ENCODE results near the gene FBXO17. TPM values are rescaled to one million over a fixed set of nuclear protein-coding genes. Genes with fewer than 3 reads are reported as not detected.
A peak's percentile ranks its signal among the peaks of the same experiment; 100 is the strongest.
"Not testable (repeated sequence)": the region's sequence is repeated elsewhere in the genome, so short reads cannot be mapped to it uniquely, and the experiment has no call there.

The FBXO17 gene
- total RNA-seq, 2 experiments from 2014 or later: 0.35 TPM; not detected in 1

DNA sequence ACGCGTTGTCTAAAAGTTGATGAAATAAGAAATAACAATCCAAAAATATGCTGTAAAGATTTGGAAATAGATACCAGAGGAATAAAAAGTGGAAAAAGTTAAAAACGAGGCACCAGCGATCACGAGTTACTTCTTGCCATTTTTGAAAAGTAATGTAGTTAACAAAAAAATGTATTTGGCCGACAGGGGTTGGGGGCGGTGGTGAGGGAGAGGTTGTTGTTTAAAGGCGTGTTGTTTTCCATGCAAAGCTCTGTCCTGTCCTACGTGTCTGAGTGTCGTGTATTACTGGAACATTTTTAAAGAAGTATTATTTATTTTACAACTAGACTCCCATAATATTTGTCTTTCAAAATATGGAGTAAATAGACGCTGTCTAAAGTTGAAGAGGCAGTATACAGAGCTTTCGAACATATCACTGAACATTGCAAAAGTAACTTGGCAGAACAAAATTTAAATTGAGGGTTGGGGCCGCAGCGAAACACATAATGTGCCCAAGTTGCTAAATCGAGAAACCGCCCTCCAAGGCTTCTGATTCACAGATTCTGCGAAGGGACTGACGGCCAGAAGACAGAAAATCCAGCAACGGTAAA is 823 bp downstream of the FBXO17 start:
- ChIA-PET POLR2A (no interaction called here), CTCF (interaction anchor here (0.6 kb wide), 1 partner anchor 568 kb away, joined by 4 read pairs; no protein-coding TSS in a partner anchor)
- H3K36me3 Mint-ChIP-seq (ENCODE audit: low read depth): no peaks in the 10 kb centered on the region
- peaks cover 3% of the 10 kb centered on the region for H3K9me3 Mint-ChIP-seq
- H3K4me1 Mint-ChIP-seq: peaks cover 23% of the 10 kb centered on the region
- no peak overlapping the region for H3K4me3 Mint-ChIP-seq
- H3K27ac Mint-ChIP-seq: no peak overlapping the region
- DNase-seq: no peak
- peaks cover 23% of the 10 kb centered on the region for H3K27me3 Mint-ChIP-seq

DNA sequence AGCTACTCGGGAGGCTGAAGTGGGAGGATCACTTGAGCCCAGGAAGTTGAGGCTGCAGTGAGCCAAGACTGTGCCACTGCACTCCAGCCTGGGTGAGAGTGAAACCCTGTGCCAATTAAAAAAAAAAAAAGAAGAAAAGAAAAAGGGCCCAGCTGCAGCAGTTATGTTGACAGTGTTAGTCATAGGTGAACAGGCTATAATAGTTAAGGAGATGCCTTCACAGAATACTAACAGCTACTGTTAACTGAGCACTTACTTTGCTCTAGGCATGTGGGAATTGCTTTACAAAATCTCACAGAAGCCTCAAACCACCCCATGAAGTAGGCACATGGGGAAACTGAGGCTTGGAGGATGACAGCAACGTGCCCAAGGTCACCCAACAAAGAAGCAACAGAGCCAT is 3.9 kb downstream of the FBXO17 start:
- ChIA-PET POLR2A (no interaction called here), CTCF (interaction anchor here (0.6 to 1.3 kb wide), 2 partner anchors 18 to 103 kb away, joined by 3 read pairs; no protein-coding TSS in a partner anchor)
- no peak for DNase-seq
- peaks cover 12% of the 10 kb centered on the region for H3K4me1 Mint-ChIP-seq
- H3K4me3 Mint-ChIP-seq: no peak overlapping the region
- H3K9me3 Mint-ChIP-seq: no peaks in the 10 kb centered on the region
- H3K27me3 Mint-ChIP-seq: peaks cover 23% of the 10 kb centered on the region
- H3K27ac Mint-ChIP-seq: no peak overlapping the region
- H3K36me3 Mint-ChIP-seq (ENCODE audit: low read depth): no peaks in the 10 kb centered on the region

DNA sequence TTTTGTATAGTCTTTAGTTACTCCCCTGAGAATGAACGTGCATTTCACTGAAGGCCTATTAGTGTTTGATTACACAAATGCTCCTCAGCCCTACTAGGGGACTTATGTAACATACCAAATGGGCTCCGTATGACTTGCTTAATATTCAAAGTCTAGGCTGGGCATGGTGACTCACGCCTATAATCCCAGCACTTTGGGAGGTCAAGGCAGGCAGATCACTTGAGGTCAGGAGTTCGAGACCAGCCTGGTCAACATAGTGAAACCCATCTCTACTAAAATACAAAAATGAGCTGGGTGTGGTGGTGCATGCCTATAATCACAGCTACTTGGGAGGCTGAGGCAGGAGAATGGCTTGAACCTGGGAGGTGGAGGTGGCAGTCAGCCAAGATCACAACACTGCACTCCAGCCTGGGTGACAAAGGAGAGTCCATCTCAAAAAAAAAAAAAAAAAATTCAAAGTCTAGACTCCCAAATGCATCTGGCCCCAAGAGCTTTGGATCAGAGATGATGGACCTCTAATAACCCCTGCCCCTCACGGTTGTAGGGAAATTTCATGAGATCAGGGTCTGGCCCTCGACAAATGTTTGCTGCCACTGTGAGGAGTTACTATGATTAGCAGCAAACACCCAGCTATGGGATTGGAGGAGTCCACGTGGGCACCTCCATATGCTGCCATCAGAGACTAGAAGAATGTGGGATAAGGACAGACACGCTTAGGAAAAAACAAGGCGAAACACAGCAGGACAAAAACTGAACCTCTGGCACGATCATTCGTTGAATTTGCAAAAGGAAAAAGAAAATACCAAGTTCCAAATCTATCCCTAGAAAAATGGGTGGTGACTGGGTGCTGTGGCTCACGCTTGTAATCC is 4.6 kb downstream of the FBXO17 start:
- POLR2A ChIA-PET: no interaction called here
- H3K27ac Mint-ChIP-seq: no peak overlapping the region
- DNase-seq: no peak
- H3K36me3 Mint-ChIP-seq (ENCODE audit: low read depth): no peaks in the 10 kb centered on the region
- H3K27me3 Mint-ChIP-seq: peaks cover 17% of the 10 kb centered on the region
- no peak overlapping the region for H3K4me3 Mint-ChIP-seq
- CTCF ChIA-PET: interaction anchor here (0.6 to 1.3 kb wide), 4 partner anchors 9 to 103 kb away, joined by 3 to 4 read pairs (median 3); no protein-coding TSS in a partner anchor
- peaks cover 4% of the 10 kb centered on the region for H3K4me1 Mint-ChIP-seq
- H3K9me3 Mint-ChIP-seq: no peaks in the 10 kb centered on the region

DNA sequence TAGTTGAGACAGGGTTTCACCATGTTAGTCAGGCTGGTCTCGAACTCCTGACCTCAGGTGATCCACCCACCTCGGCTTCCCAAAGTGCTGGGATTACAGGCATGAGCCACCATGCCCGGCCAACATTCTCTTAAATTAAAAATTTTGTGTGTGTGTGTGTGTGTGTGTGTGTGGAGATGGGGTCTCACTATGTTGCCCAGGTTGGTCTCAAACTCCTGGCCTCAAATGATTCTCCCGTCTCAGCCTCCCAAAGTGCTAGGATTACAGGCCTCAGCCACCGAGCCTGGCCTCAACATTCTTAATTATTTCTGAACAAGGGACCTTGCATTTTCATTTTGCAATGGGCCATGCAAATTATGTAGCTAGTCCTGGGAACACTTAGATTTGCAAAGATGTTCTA is 9.4 kb downstream of the FBXO17 start:
- DNase-seq; H3K4me3 Mint-ChIP-seq; H3K27ac Mint-ChIP-seq; H3K4me1 Mint-ChIP-seq; H3K9me3 Mint-ChIP-seq; POLR2A ChIA-PET; CTCF ChIA-PET; H3K36me3 Mint-ChIP-seq (ENCODE audit: low read depth): not testable (repeated sequence)
- peaks cover 17% of the 10 kb centered on the region for H3K27me3 Mint-ChIP-seq

DNA sequence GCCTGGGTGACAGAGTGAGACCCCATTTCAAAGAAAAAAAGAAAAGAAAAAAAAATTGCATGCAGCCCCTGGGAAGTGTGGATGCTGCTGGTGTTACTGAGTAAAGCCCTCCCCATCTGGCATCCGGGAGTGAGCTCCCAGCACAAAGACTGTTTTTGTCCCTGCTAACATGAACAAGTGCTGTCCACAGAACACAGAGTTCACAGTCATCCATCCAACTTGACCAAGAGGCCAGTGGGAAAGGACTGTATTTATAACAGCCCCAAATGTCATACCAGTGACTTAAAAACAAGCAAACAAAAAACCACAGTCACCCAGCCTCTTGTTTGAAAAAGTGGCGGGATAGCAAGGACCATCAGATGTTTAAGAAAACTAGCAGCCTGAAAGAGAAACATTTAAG is 10.8 kb downstream of the FBXO17 start:
- Mint-ChIP-seq H3K9me3 (no peaks in the 10 kb centered on the region), H3K36me3 (ENCODE audit: low read depth) (no peaks in the 10 kb centered on the region), H3K27ac (no peak overlapping the region), H3K4me1 (peaks cover 4% of the 10 kb centered on the region), H3K27me3 (peaks cover 15% of the 10 kb centered on the region), H3K4me3 (no peak overlapping the region)
- no peak for DNase-seq
- POLR2A ChIA-PET: no interaction called here
- CTCF ChIA-PET: no interaction called here

DNA sequence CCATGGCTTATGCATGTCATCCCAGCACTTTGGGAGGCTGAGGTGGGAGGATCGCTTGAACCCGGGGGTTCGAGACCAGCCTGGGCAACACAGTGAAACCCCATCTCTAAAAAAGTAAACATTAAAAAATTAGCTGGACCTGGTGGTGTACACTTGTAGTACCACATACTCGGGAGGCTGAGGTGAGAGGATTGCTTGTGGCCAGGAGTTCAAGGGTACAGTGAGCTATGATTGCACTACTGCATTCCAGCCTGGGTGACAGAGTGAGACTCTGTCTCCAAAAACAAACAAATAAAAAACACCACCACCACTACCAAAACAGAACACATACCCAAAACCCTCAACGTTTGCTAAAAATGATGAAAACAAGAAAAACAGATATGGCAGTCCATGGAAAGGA is 15.9 kb downstream of the FBXO17 start:
- no peak overlapping the region for H3K27ac Mint-ChIP-seq

DNA sequence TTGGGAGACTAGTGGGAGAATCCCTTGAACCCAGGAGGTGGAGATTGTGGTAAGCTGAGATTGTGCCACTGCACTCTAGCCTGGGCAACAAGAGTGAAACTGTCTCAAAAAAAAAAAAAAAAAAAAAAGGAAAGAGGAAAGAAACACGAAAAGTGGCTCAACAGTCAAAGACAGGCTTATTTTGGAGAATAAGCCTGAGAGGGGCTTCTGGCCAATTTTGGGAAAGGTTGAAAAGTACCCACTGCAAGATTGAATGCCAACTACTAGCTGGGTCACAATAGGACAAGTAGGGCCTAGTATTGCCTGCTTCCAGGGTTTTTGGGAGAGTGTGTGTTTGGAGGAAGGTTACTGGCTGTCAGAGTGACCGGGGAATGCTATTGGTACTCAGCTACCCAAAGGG is 17.2 kb downstream of the FBXO17 start:
- CTCF ChIA-PET: no interaction called here
- POLR2A ChIA-PET: no interaction called here
- Mint-ChIP-seq H3K4me1 (peaks cover 4% of the 10 kb centered on the region), H3K9me3 (no peaks in the 10 kb centered on the region), H3K4me3 (no peak overlapping the region), H3K27me3 (peaks cover 12% of the 10 kb centered on the region), H3K36me3 (ENCODE audit: low read depth) (no peaks in the 10 kb centered on the region), H3K27ac (no peak overlapping the region)
- no peak for DNase-seq

More for the DNA sequence above, 15.9 kb downstream of the FBXO17 start:
- no peak for DNase-seq
- Mint-ChIP-seq H3K36me3 (ENCODE audit: low read depth) (no peaks in the 10 kb centered on the region), H3K9me3 (no peaks in the 10 kb centered on the region), H3K4me3 (no peak overlapping the region), H3K4me1 (peaks cover 4% of the 10 kb centered on the region), H3K27me3 (peaks cover 10% of the 10 kb centered on the region)
- CTCF ChIA-PET: interaction anchor here (0.6 to 1.1 kb wide), 6 partner anchors 9 to 527 kb away, joined by 3 read pairs; partner anchors contain the start of genes MRPS12 and SARS2
- POLR2A ChIA-PET: interaction anchor here (0.6 kb wide), 1 partner anchor 10 kb away, joined by 4 read pairs; no protein-coding TSS in a partner anchor

DNA sequence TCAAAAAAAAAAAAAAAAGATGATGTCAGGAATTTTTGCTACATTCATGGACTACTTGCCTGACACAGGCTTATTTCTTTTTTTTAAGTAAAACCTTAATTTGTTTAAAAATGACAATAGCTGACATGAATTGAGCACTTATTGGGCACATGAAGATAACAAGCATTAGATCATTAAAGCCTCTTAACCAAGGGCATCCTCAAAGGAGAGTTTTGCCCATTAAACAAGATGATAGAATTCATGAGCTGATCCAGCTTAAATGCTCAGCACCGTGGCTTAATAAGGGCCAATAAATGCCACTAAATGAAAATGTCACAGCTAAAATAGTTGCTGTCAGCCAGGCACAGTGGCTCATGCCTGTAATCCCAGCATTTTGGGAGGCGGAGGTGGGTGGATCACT is 19.3 kb downstream of the FBXO17 start:
- DNase-seq: no peak
- Mint-ChIP-seq H3K4me1 (peaks cover 5% of the 10 kb centered on the region), H3K9me3 (no peaks in the 10 kb centered on the region), H3K4me3 (no peak overlapping the region), H3K36me3 (ENCODE audit: low read depth) (no peaks in the 10 kb centered on the region), H3K27me3 (peaks cover 13% of the 10 kb centered on the region), H3K27ac (no peak overlapping the region)
- CTCF ChIA-PET: interaction anchor here (0.7 to 0.8 kb wide), 2 partner anchors 39 to 278 kb away, joined by 3 read pairs; no protein-coding TSS in a partner anchor
- POLR2A ChIA-PET: no interaction called here

DNA sequence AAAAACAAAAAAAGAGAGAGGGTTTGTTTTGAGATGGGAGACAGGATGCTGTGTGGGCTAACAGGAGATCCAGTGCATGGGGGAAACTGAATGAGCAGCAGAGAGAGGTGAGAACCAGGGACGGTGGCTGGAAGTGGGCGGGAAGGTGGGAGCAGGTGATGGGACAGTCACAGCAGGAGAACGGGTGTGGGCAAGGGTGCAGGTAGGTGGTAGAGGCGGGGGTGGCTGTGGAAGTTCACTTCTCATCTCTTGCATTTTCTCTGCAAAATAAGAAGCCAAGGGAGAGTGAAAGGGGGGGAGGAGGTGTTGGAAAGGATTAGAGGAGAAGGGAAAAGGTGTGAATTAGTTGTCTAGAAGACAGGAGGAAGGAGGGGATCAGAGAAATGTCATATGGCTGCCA is 21.9 kb downstream of the FBXO17 start:
- POLR2A ChIA-PET: no interaction called here
- H3K4me1 Mint-ChIP-seq: peaks cover 15% of the 10 kb centered on the region
- CTCF ChIA-PET: interaction anchor here (0.7 to 1.7 kb wide), 3 partner anchors 18 to 35 kb away, joined by 3 to 4 read pairs (median 3); partner anchors contain the start of genes MRPS12 and SARS2

DNA sequence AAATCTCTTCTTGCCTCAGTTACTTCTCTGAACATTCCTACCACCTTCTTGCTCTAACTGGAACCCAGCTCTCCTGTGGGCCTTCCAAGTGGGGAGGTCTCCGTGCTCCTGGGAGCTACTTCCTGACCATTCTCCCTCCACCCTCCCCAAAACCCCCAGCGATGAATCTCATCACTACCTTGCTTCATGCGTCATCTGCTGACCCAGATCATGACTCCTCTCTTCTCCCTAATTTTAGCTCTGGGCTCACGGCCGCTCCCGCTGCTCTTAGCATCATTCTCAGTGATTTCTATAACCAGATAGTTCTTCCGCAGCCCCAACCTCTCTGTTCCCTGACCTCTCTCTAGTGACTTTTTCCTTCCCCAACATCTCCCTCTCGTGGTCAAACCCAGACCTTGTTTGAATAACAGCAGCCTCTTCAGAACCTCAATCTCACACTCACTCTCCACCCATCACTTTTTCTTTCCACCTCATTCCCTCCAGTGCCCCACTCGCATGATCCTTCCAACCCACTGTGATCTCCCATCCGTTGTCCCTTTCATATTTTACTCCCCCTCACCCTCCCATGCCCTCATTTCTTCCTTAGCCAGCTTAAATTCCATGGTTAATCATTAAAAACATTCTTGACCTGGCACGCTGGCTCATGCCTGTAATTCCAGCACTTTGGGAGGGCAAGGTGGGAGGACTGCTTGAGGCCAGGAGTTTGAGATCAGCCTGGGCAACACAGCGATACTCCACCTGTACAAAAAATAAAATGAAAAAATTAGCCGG is 23.0 kb downstream of the FBXO17 start:
- Mint-ChIP-seq H3K9me3 (no peaks in the 10 kb centered on the region), H3K36me3 (ENCODE audit: low read depth) (no peaks in the 10 kb centered on the region), H3K4me3 (no peak overlapping the region), H3K27ac (peak overlapping the region; percentile 1), H3K4me1 (peaks cover 15% of the 10 kb centered on the region), H3K27me3 (peaks cover 29% of the 10 kb centered on the region)
- DNase-seq: peak; percentile 72
- POLR2A ChIA-PET: no interaction called here
- CTCF ChIA-PET: interaction anchor here (0.8 to 2.1 kb wide), 6 partner anchors 10 to 316 kb away, joined by 3 to 7 read pairs (median 5); partner anchors contain the start of genes MRPS12 and SARS2

More for the DNA sequence above, 21.9 kb downstream of the FBXO17 start:
- Mint-ChIP-seq H3K9me3 (no peaks in the 10 kb centered on the region), H3K27ac (no peak overlapping the region), H3K36me3 (ENCODE audit: low read depth) (no peaks in the 10 kb centered on the region), H3K27me3 (peaks cover 25% of the 10 kb centered on the region), H3K4me3 (no peak overlapping the region)
- DNase-seq: no peak

DNA sequence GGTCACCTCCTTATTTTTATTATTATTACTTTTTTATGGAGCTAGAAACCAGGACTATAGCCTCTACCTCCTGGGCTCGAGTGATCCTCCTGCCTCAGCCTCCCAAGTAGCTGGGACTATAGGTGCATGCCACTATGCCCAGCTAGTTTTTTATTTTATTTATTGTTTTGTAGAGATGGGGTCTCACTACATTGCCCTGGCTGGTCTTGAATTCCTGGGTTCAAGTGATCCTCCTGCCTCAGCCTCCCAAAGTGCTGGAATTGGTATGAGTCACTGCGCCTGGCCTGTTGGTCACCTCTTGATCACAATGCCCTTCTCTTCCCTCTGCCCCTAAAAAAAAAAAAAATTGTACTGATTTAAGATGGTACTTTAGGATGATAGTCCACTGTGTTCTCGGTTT is 24.4 kb downstream of the FBXO17 start:
- CTCF ChIA-PET: interaction anchor here (1.1 to 2.1 kb wide), 3 partner anchors 8 to 315 kb away, joined by 3 to 5 read pairs (median 5); no protein-coding TSS in a partner anchor
- peaks cover 15% of the 10 kb centered on the region for H3K4me1 Mint-ChIP-seq
- H3K4me3 Mint-ChIP-seq: no peak overlapping the region
- H3K27me3 Mint-ChIP-seq: peaks cover 29% of the 10 kb centered on the region
- H3K27ac Mint-ChIP-seq: no peak overlapping the region
- DNase-seq: no peak
- POLR2A ChIA-PET: no interaction called here
- H3K9me3 Mint-ChIP-seq: no peaks in the 10 kb centered on the region
- H3K36me3 Mint-ChIP-seq (ENCODE audit: low read depth): no peaks in the 10 kb centered on the region

DNA sequence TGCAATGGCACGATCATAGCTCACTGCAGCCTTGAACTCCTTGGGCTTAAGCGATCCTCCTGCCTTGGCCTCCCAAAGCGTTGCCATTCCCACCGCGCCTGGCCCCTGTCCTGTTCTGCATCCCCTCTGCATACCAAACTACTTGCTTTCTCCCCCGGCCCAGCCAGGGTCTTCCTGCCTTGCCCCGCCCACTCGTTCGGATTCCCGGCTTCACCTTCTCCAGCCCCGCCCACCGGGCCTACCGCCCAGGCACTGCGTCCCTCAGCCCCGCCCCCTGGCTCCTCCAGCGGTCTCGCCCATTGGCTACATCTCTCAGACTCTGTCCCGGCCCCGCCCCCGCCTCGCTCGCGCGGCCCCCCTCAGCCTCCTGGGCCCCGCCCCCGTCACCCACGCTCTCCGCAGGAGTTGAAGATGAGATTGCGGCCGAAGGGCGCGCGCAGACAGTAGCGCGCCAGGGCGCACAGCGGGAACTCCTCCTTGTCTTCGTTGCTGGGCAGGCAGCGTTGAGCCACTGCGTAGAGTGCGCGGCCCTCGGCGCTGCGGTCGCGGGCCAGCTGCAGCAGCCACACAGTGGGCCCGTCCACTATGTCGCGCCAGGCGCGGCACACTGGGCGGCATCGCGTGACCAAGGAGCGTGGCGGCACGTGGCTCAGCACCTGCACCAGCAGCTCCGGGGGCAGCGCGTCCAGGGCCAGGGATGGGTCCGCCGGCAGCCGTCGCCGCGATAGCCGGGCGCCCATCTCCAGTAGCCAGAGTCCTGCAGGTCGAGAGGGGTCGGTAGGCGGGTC is 25.8 kb downstream of the FBXO17 start:
- H3K4me3 Mint-ChIP-seq: peak overlapping the region; percentile 47
- DNase-seq: peak; percentile 81
- H3K36me3 Mint-ChIP-seq (ENCODE audit: low read depth): no peaks in the 10 kb centered on the region
- peaks cover 15% of the 10 kb centered on the region for H3K4me1 Mint-ChIP-seq
- no peaks in the 10 kb centered on the region for H3K9me3 Mint-ChIP-seq
- no peak overlapping the region for H3K27ac Mint-ChIP-seq
- POLR2A ChIA-PET: interaction anchor here (0.6 kb wide), 1 partner anchor 10 kb away, joined by 4 read pairs; no protein-coding TSS in a partner anchor
- CTCF ChIA-PET: interaction anchor here (0.6 to 2.9 kb wide), 2 partner anchors 19 to 371 kb away, joined by 5 to 10 read pairs; partner anchors contain the start of genes MRPS12 and SARS2
- H3K27me3 Mint-ChIP-seq: peaks cover 29% of the 10 kb centered on the region

Measured in activated CD4-positive, alpha-beta T cell treated with anti-CD3 and anti-CD28 coated beads, Interleukin-2, amount 10 ng/mL, durations not matched to agents 7 days and 5 days (primary cell).